Lung (tissue), 12 donors: ENCODE data around the gene FRY. TPM values are rescaled to one million over a fixed set of nuclear protein-coding genes. Genes with fewer than 3 reads are reported as not detected.

ENCODE experiments used
- ATAC-seq: fragments of 200-7000 bp; cut with Tn5 transposase; one replicate; pipeline ENCODE4 v1.9.1; 2020; ENCODE audit warnings: moderate number of reproducible peaks; ENCODE audit not compliant: insufficient read depth, low FRiP score
- DNase-seq, 3 donors: peaks; one replicate each; pipeline ENCODE4 v3.0.0-alpha.2; 2013 to 2017
- H3K27ac ChIP-seq, 2 donors: one replicate each; pipeline ENCODE4 v1.5.1; 2013; ENCODE audit warnings: mild to moderate bottlenecking in 2 of 2, moderate library complexity in 2 of 2, control low read depth in 1 of 2, inconsistent platforms in 1 of 2, low read depth in 1 of 2, low read length in 1 of 2
- H3K27me3 ChIP-seq, 3 donors: one replicate each; pipeline ENCODE4 v1.5.1; 2013; ENCODE audit warnings: low read length in 2 of 3; ENCODE audit not compliant: control insufficient read depth in 3 of 3, insufficient read depth in 3 of 3
- H3K36me3 ChIP-seq, 4 donors: one replicate each; pipeline ENCODE4 v1.5.1; 2013; ENCODE audit warnings: low read length in 4 of 4, mild to moderate bottlenecking in 1 of 4, moderate library complexity in 1 of 4; ENCODE audit not compliant: control insufficient read depth in 4 of 4, insufficient read depth in 4 of 4
- H3K4me1 ChIP-seq, 5 donors: one replicate each; pipeline ENCODE4 v1.5.1; 2013; ENCODE audit warnings: low read length in 5 of 5, mild to moderate bottlenecking in 2 of 5, moderate library complexity in 1 of 5; ENCODE audit not compliant: control insufficient read depth in 5 of 5, insufficient read depth in 5 of 5
- H3K4me3 ChIP-seq: one replicate; pipeline ENCODE4 v1.5.1; 2013; ENCODE audit warnings: mild to moderate bottlenecking, control low read depth, moderate library complexity
- H3K9ac ChIP-seq, 2 donors: one replicate each; pipeline ENCODE4 v1.5.1; 2013; ENCODE audit warnings: low read length in 2 of 2, control low read depth in 1 of 2; ENCODE audit not compliant: insufficient read depth in 1 of 2
- H3K9me3 ChIP-seq, 4 donors: one replicate each; pipeline ENCODE4 v1.5.1; 2013; ENCODE audit warnings: low read length in 3 of 4, mild to moderate bottlenecking in 1 of 4, moderate library complexity in 1 of 4; ENCODE audit not compliant: control insufficient read depth in 4 of 4, insufficient read depth in 3 of 4
- WGBS, 2 donors: extraction: QIAGEN DNeasy Blood & Tissue Kit; methylation state at CpG; one replicate each; pipeline ENCODE4 v1.1.7; 2013; 5-methylcytosine and 5-hydroxymethylcytosine counted together
- polyA plus RNA-seq, 2 donors: library from polyadenylated mRNA; stranded (reverse); fragments of 200-250 nt; gene quantifications; one replicate each; pipeline ENCODE4 v1.2.1, GENCODE V29; 2013
- total RNA-seq, 2 donors: library from RNA; depleted of rRNA in 1 of 2; stranded (reverse); fragments of >200 nt in 1 of 2; gene quantifications; one replicate each; pipeline ENCODE4 v1.2.1, GENCODE V29; 2014 to 2021
- TF ChIP-seq, protein P1 (sequence below): IDR thresholded peaks from 2 replicates; pipeline ENCODE4 v1.5.1; 2012; ENCODE audit warnings: mild to moderate bottlenecking; ENCODE audit errors: control extremely low read depth, extremely low read depth
- donor health status: control.
- donor health status: control.
- donor health status: Bipolar disorder and iron deficiency.
- donor health status: healthy.
- donor health status: DM: yes; HTN: yes; CAD: no.

The FRY gene
- total and polyA plus RNA-seq, 4 donors: 7.4 to 79.6 (median 43.9) TPM

DNA sequence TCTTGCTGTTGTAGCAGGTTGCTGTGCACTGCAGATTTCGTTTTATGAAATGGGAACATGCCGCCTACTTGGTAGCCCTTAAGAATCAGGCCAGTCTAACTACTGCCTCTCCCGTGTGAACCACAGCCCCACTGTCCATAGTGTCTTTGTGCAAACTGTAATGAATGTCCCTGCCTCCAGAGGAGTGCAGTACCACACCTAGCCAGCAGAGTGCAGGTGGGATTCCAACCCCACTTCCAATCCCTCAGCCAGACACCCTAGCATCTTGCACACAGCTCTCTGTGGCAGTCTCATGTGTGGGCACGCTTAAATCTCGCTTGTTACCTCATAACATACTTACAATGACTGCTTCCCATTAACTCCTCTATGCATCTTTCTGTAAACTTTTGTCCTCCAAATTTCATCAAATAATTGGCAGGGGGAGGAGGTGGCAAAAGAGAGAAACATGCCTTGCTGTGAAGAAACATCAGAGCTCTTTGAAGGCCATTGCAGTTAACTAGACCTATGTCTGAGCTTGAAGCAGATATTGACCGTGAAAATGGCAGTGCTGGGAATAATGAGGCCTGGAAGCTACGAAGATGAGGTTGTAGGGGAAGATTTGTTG lies 236.4 kb downstream of the FRY start:
- Histone ChIP-seq H3K27me3 (peaks cover 0 to 2% (median 0%) of the 10 kb centered on the region in 3 donors), H3K36me3 (peaks cover 0 to 21% (median 4%) of the 10 kb centered on the region in 4 donors), H3K9me3 (peaks cover 0 to 3% (median 0%) of the 10 kb centered on the region in 4 donors), H3K4me1 (peaks cover 0 to 10% (median 4%) of the 10 kb centered on the region in 5 donors), H3K27ac (peak overlapping the region in 1 of 2 donors; percentile 35), H3K9ac (no peak overlapping the region), H3K4me3 (no peak overlapping the region)
- TF ChIP-seq, protein P1, sequence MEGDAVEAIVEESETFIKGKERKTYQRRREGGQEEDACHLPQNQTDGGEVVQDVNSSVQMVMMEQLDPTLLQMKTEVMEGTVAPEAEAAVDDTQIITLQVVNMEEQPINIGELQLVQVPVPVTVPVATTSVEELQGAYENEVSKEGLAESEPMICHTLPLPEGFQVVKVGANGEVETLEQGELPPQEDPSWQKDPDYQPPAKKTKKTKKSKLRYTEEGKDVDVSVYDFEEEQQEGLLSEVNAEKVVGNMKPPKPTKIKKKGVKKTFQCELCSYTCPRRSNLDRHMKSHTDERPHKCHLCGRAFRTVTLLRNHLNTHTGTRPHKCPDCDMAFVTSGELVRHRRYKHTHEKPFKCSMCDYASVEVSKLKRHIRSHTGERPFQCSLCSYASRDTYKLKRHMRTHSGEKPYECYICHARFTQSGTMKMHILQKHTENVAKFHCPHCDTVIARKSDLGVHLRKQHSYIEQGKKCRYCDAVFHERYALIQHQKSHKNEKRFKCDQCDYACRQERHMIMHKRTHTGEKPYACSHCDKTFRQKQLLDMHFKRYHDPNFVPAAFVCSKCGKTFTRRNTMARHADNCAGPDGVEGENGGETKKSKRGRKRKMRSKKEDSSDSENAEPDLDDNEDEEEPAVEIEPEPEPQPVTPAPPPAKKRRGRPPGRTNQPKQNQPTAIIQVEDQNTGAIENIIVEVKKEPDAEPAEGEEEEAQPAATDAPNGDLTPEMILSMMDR: no peak
- ATAC-seq (peak; percentile 19), DNase-seq (no peak)
- WGBS, 2 donors: 85 to 88% methylated on average over 7 of the region's 7 CpGs

DNA sequence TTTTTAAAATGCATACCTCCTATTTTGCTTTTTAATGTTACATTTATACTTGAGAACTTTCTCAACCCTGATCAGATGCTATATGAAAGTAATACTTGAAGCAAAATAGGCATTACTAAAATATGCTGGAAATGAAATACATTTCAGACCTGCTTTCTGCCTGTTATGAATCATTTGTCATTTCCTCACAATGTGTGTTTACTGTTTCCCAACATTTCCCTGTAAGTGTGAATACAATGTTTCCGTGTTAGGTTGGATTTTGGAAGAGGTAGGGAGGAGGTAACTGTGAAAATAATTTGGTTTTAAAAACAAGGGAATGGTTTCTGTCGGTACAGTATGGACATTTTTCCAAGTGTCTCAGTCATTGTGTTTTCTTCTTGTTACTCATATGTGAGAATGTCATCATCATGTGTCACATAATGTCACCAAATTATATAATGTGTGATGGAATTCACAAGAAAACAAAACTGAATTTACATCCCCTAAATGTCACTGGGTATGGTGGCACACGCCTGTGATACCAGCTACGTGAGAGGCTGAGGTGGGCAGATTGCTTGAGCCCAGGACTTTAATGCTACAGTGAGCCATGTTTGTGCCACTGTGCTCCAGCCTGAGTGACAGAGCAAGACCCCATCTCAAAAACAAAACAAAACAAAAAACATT lies 240.6 kb downstream of the FRY start:
- H3K9me3 ChIP-seq: peaks cover 0 to 3% (median 0%) of the 10 kb centered on the region in 4 donors
- H3K27ac ChIP-seq: no peak overlapping the region
- no peak overlapping the region for H3K9ac ChIP-seq
- no peak for DNase-seq
- no peak overlapping the region for H3K4me3 ChIP-seq
- no peak for ATAC-seq
- 67 to 76% methylated on average over 4 of the region's 4 CpGs for WGBS, 2 donors
- no peaks in the 10 kb centered on the region for H3K27me3 ChIP-seq
- peaks cover 0 to 5% (median 0%) of the 10 kb centered on the region in 5 donors for H3K4me1 ChIP-seq
- H3K36me3 ChIP-seq: peaks cover 0 to 27% (median 11%) of the 10 kb centered on the region in 4 donors
- TF ChIP-seq, protein P1: no peak

DNA sequence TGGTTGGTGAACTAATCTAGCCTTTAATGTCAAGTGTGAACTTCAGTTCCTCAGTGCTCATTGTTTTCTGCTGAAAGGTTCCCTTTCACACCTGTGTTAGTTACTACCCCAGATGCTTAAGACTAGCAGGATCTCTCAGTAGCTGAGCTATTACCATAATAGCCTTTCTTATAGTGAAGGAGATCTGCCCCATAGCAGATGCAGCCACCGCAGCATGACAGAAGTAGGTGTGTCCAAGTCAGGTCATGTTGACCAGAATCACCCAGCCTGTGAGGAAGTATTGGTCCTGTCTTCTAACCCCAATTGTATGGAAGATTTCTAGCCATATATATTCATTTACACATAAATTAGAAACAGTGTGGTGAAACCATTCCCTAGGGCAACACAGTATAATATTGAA lies 246.3 kb downstream of the FRY start:
- TF ChIP-seq, protein P1: no peak
- Histone ChIP-seq H3K27me3 (no peaks in the 10 kb centered on the region), H3K9ac (no peak overlapping the region), H3K36me3 (peaks cover 0 to 43% (median 14%) of the 10 kb centered on the region in 4 donors), H3K9me3 (no peaks in the 10 kb centered on the region), H3K27ac (no peak overlapping the region), H3K4me3 (no peak overlapping the region), H3K4me1 (no peaks in the 10 kb centered on the region)
- DNase-seq (no peak), ATAC-seq (no peak)
- 48 to 98% methylated on average over 1 of the region's 1 CpG for WGBS, 2 donors
